ENCODE measurements around the gene OR5H15.
"Not testable (repeated sequence)": the region's sequence is repeated elsewhere in the genome, so short reads cannot be mapped to it uniquely, and the experiment has no call there.

Gene OR5H15

DNA sequence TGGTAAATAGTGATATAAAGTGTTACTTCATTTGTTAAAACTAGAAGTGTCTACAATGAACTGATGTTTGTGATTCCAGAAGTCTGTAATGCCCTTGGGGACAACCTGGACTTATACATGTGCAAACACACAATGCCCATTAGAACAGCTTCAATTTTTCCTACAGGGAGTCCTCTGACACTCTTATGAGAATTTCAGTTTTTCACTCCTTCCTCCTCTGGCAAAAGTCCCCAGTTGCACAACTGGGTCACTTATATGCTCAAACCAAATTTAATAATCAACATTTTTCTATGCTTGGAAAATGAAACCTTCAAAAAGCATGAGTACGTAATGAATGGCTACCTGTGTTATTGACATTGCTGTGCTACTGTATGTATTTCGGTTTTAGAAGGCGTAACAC is at the start of gene OR5H15:
TSS of gene OR5H15 (plus strand) at position 301 of the 400 bp plus-strand sequence. CDS start 2,004 bp downstream, outside the sequence.
- no peak for DNase-seq

DNA sequence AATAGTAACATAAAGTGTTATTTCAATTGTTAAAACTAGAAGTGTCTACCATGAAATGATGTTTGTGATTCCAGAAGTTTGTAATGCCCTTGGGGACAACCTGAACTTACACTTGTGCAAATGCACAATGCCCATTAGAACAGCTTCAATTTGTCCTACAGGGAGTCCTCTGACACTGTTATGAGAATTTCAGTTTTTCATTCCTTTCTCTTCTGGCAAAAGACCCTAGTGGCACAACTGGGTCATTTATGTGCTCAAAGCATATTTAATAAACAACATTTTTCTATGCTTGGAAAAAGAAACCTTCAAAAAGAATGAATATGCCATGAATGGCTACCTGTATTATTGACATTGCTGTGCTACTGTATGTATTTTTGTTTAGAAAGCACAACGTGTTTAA is 36.1 kb upstream of the OR5H15 start, which contains the start of gene OR5H1:
TSS of gene OR5H1 (plus strand) at position 301 of the 400 bp plus-strand sequence. CDS start 1,977 bp downstream, outside the sequence.
- no peak for DNase-seq

DNA sequence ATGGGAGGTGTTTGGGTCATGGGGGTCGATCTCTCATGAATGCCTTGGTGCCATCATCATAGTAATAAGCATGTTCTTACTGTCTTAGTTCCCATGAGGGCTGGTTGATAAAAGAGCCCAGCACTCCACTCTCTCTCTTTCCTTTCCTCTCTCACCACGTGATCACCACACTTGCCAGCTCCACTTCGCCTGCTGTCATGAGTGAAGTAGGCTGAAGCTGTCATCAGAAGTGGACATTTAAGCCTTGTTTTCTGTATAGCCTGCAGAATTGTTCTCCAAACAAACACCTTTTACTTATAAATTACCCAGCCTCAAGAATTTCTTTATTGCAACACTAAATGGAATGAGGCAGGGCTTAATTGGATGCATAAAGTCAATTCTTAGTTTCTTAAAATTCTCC is 29.9 kb upstream of the OR5H15 start:
- DNase-seq, result no peak

DNA sequence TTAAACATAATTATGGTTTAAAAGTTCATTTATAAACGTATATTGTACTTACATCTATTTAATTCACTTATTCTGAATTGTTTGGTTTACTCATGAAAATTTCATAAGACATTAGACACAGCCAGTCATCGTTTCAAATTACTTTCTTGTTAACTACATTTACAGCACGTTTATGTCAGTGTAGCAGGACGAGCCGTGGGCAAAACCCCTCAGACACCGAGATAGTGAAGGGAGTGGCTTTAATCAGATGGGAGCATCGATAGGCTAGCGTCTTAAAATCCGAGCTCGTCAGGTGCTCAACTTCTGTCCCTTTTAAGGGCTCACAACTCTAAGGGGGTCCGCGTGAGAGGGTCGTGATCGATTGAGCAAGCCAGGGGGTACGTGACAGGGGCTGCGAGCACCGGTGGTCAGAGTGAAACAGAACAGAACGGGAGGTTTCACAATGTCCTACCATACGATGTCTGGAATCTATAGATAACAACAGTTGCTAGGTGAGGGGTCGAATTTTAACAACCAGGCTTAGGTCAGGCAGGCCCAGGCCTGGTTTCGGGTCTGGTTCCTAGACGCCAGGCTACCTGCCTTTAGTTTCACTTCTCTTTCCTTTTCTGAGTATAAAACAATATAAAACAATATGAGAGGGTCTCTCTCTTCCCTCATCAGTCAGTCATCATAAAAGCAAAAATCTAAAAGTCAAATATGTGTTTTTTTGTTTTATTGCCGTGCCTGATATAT is 28.5 kb upstream of the OR5H15 start:
- DNase-seq, result not testable (repeated sequence)

DNA sequence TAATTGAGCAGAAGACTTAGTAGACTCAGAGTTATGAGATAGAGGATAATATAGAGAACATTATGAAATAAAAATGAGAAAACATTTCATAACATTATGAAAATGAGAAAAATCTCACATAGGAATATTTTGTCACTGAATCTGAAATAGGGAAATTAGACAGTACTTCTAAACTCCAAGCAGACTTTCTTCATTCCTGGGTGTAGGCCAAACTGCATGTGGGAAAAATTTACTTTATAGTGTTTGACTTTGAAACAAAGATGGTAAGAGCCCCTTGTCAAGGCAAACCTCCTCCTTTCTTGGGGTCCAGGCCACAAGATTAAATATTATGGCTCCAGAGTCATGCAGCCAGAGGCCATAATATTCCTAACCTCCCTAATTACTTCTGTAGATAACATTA is 26.0 kb upstream of the OR5H15 start:
- DNase-seq, result no peak

DNA sequence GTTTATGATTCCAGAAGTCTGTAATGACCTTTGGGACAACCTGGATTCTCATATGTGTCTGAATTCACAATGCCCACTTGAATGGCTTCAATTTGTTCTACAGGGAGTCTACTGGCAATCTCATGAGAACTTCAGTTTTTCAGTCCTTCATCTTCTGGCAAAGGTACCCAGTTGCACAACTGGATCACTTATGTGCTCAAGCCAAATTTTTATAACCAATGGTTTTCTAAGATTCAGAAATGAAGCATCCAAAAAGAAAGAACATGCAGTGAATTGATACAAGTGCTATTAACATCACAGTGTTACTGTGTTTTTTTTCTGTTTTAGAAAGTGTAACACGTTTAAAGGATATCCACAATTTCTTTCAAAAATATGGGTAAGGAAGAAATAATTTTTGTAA is 19.3 kb upstream of the OR5H15 start, which contains the start of gene OR5H14:
TSS of gene OR5H14 (plus strand) at position 301 of the 400 bp plus-strand sequence. CDS start 1,907 bp downstream, outside the sequence.
- DNase-seq, result no peak

DNA sequence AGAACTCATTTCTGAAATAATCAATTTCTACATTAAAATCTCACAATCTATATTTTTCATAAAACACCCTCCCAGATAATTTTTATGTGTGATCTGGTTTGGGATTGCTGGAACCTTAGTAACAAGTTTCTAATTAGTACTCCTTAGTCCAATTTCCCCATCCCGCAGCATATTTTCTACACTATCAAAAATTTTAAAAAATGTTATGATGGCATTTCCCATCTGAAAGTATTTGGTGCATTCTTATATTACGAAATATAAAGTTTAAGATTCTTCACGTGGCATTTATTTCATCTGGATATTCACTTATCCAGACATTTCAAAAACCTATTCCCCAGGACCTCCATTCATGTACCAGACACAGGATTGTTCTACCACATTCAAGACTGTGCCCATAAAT is 17.7 kb upstream of the OR5H15 start:
- no peak for DNase-seq

DNA sequence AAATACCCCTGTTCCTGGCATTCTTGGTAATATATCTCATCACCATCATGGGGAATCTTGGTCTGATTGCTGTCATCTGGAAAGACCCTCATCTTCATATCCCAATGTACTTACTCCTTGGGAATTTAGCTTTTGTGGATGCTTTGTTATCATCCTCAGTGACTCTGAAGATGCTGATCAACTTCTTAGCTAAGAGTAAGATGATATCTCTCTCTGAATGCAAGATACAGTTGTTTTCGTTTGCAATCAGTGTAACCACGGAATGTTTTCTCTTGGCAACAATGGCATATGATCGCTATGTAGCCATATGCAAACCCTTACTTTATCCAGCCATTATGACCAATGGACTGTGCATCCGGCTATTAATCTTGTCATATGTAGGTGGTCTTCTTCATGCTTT is 17.0 kb upstream of the OR5H15 start:
- not testable (repeated sequence) for DNase-seq

DNA sequence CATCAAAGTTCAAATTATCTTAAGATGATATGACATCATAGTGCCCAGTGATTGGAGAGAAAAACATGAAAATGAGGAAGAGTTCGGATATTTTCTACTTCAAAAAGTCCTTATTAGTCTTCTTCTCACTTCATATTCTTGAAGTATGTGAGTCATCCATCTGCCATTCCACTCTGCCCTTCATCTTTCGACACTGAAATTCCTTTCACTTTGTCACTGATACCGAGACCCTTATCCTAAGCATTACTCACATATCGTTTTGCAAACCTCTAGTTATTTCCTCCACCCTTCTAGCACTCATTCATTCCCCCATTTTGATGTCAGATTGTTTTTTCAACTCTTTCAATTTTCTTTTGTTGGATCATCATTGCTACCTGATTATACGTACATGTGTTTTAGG is 15.3 kb upstream of the OR5H15 start:
- DNase-seq, result no peak

DNA sequence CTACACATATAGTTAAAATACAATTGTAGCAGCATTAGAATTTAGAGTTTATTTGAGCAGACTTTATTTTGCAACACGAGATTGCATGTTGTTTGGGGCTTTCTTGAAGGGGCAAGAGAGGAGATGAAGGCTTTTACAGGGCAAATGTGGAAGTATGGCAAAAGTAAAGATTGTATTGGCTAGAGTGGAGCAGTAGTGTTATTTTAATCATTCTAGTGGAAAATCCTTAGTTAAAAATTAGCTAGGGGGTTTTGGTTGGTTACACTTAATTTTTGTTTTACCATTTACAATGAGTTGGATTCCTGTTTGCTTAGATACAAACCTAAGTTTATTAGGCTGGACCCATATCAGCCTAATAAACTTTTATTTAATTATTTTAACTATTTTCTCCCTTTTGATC is 4.6 kb downstream of the OR5H15 start:
- DNase-seq, result no peak

DNA sequence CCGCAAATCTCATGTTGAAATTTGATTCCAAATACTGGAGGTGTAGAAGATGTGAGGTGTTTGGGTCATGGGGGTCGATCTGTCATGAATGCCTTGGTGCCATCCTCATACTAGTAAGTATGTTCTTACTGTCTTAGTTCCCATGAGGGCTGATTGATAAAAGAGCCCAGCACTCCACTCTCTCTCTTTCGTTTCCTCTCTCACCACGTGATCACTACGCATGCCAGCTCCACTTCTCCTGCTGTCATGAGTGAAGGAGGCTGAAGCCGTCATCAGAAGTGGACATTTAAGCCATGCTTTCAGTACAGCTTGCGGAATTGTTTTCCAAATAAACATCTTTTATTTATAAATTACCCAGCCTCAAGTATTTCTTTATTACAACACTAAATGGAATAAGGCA is 6.1 kb downstream of the OR5H15 start:
- no peak for DNase-seq

DNA sequence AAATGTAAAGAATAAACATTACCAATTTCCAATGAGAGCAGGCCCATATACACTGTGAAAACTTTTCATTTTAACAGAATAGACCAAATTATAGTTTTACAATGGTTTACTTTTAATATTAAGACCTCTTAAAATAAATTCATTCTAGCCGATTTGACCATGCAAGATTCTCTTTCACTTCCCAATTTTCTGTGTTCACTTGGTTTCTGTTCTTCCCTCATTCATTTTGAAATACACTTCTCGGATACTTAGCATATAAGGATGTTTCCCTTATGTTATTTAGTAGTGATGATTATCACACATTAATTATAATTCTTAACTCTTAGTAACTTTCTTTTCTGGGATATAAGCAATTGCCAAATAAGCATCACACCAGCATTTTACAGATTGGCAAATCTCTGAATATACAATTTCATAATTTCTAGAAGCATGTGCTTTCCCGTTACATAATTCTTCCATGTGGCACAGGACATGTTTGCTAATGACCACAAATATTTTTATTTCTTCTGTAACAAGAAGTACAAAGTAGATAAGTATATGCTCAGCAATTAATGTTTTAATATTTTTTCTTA is 13.9 kb downstream of the OR5H15 start:
- no peak for DNase-seq

DNA sequence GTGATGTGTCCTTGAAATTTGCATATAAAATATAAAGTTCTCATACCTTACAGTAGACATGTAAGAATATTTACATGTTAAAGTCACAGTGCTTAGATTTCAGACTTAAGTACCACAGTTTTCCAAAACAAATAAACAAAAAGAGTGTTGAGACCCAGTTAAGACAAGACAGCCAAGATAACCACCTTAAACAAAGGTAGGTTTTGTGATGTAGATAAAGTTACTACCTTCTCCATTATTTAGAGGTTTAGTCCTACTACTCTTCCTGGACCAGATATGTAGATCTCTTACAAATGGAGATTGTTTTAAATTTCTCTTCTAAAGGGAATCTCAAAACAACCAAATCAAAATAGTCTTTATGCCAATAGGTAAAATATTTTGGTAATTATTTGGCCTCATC is 15.7 kb downstream of the OR5H15 start:
- no peak for DNase-seq

DNA sequence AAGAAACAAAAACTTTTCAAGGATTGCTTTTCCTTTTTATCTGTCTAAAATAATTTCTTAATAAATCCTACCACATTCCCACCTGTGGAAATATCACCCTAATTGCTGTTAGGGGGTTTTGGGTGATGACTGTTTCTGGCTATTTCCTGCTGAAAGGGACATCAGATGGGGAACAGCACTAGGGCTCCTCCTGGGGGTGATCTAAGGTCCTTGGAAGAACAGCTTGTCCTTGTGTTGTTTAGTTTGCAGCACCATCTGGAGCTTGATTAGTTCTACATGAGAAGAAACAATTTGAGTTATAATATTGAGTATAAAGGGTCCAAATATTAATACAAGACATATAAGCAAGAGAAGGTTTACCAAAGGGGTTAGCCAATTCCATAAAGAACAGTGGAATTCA is 18.7 kb downstream of the OR5H15 start:
- DNase-seq, result no peak

DNA sequence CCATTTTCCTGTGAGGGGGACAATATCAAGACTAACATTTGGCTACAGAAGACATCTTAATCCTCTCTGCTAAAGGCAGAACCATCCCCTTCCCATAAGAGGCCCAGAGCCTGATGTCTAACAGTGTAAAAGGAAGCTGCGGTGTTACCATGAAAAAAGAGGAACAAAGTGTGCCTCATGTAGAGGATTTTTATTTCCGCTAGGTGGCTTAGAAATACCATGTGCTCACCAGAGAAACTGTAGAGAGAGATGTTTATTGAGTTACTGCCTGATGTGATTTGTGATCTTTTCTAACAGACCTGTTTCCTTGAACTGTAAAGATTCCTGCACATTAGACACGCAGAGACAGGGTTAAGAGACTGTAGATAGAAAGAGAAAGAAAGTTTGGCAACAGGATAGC is 22.0 kb downstream of the OR5H15 start:
- DNase-seq, result no peak

DNA sequence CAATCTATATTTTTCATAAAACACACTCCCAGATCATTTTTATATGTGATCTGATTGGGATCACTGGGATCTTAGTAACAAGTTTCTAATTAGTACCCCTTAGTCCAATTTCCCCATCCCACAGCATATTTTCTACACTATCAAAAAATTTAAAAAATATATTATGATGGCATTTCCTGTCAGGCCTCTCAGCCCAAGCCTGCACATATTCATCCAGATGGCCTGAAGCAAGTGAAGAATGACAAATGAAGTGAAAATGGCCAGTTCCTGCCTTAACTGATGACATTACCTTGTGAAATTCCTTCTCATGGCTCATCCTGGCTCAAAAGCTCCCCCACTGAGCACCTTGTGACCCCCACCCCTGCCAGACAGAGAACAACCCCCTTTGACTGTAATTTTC is 24.4 kb downstream of the OR5H15 start:
- DNase-seq, result not testable (repeated sequence)

DNA sequence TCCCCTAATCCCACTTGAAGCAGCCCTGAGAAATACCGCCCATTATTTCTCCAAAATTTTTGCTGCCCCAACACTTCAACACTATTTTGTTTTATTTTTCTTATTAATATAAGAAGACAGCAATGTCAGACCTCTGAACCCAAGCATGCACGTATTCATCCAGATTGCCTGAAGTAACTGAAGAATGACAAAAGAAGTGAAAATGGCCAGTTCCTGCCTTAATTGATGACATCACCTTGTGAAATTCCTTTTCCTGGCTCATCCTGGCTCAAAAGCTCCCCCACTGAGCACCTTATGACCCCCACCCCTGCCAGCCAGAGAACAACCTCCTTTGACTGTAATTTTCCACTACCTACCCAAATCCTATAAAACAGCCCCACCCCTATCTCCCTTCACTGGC is 29.8 kb downstream of the OR5H15 start:
- not testable (repeated sequence) for DNase-seq

DNA sequence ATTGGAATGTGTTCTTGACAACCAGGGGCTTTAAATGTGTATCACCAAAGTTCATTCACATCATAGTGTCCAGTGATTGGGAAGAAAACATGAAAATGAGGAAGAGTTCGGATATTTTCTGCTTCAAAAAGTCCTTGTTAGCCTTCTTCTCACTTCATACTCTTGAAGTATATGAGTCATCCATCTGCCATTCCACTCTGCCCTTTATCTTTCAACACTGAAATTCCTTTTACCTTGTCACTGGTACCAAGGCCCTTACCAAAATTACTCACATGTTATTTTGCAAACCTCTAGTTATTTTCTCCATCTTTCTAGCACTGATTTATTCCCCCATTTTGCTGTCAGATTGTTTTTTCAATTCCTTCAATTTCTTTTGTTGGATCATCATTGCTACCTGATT is 32.5 kb downstream of the OR5H15 start:
- DNase-seq, result no peak

DNA sequence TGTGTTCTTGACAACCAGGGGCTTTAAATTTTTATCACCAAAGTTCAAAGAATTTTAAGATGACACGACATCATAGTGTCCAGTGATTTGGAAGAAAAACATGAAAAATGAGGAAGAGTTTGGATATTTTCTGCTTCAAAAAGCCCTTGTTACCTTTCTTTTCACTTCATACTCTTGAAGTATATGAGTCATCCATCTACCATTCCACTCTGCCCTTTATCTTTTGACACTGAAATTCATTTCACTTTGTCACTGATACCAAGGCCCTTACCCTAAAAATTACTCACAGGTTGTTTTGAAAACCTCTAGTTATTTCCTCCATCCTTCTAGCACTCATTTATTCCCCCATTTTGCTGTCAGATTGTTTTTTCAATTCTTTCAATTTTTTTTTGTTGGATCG is 42.7 kb downstream of the OR5H15 start:
- no peak for DNase-seq

DNA sequence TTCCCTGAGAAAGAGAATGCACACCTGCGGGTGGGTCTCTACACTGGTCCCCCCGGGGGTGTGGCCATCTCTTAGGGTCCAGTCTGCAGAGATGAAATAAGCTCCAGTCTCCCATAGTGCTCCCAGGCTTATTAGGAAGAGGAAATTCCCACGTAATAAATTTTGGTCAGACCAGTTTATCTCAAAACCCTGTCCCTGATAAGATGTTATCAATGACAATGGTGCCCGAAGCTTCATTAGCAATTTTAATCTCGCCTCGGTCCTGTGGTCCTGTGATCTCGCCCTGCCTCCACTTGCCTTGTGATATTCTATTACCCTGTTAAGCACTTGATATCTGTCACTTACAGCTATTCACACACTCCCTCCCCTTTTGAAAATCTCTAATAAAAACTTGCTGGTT is 46.8 kb downstream of the OR5H15 start:
- DNase-seq, result no peak

DNA sequence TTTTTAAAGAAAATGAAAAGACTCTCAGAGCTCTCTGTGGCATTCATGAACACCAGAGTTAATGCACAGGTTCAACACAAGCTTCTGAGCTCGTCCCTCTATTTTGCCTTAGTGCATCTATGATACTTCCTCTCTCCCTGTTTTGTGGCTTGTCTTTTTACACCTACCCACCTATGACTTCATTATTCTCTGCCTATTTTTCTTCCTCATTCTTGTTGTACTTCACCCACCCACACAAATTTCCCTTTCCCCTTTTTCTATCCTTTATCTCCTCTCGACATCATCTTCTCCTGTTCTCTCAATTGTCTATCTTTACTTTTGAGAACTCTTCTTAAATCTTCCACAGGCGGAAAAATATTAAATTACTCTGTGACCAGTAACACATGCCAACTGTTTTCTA is 48.6 kb downstream of the OR5H15 start:
- DNase-seq, result no peak

Data from right hindlimb (tissue), 1 donor.